Sigmoid colon (tissue), 4 donors: ENCODE results near the gene PALB2.

Experiments
- EP300 ChIP-seq, 4 donors: sonication (generic); formaldehyde crosslinking; IDR thresholded peaks; one replicate each; pipeline ENCODE4 v1.6.1; 2017; ENCODE audit warnings: antibody characterized with exemption in 4 of 4
- POLR2A ChIP-seq, 2 donors: fragments of 450-650 bp; IDR thresholded peaks; one replicate each; pipeline ENCODE4 v1.6.1; 2016; ENCODE audit warnings: antibody characterized with exemption in 2 of 2, mild to moderate bottlenecking in 2 of 2, moderate library complexity in 2 of 2
- POLR2AphosphoS5 ChIP-seq, 4 donors: sonication (generic); formaldehyde crosslinking; IDR thresholded peaks; one replicate each; pipeline ENCODE4 v1.6.1; 2017; ENCODE audit warnings: antibody characterized with exemption in 4 of 4
- TF ChIP-seq, protein P1 (sequence below), 4 experiments: fragments of 450-650 bp in 3 of 4; fragments of 200-600 bp in 1 of 4; IDR thresholded peaks; one replicate each; pipeline ENCODE4 v1.5.1; 2016 to 2019; ENCODE audit warnings: antibody characterized with exemption in 4 of 4, mild to moderate bottlenecking in 3 of 4, moderate library complexity in 2 of 4

DNA sequence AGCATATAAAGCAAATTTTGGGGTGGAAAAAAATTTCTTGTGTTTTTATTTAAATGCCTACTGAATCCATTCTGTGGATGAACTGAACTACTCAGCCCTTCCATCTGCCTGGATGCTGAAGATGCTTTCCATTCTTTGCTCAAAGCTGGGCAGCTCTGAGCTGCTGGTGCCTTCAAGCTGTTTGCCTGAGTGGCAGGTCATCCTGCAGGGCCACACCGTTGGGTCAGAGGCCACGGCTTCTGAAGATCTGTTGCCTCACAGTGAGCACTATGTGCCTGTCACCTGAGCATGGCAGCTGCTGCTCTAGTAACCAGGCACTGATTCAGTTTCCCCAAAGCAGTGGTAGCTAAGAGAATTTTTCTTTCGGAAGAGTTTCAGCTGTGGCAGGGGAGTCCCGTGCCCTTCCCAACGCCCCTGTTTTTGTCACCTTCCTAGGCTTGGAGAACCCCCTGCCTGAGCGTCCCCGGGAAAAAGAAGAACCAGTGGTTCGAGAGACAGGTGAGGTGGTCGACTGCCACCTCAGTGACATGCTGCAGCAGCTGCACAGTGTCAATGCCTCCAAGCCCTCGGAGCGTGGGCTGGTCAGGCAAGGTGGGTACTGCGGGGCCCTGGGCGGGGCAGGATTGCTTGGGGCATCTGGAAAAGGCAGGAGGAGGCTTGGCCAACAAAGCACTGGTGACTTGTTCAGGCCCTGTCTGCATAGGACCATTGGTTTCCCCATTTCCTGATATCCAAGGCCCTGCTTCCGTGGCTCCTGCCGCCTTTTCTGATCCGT is 46.1 kb upstream of the PALB2 start:
- TF ChIP-seq, protein P1, sequence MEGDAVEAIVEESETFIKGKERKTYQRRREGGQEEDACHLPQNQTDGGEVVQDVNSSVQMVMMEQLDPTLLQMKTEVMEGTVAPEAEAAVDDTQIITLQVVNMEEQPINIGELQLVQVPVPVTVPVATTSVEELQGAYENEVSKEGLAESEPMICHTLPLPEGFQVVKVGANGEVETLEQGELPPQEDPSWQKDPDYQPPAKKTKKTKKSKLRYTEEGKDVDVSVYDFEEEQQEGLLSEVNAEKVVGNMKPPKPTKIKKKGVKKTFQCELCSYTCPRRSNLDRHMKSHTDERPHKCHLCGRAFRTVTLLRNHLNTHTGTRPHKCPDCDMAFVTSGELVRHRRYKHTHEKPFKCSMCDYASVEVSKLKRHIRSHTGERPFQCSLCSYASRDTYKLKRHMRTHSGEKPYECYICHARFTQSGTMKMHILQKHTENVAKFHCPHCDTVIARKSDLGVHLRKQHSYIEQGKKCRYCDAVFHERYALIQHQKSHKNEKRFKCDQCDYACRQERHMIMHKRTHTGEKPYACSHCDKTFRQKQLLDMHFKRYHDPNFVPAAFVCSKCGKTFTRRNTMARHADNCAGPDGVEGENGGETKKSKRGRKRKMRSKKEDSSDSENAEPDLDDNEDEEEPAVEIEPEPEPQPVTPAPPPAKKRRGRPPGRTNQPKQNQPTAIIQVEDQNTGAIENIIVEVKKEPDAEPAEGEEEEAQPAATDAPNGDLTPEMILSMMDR (IDR thresholded peaks at IDR 0.05), result no peak
- TF ChIP-seq POLR2AphosphoS5 (IDR thresholded peaks at IDR 0.05), result no peak
- no peak for TF ChIP-seq POLR2A (IDR thresholded peaks at IDR 0.05)
- no peak for TF ChIP-seq EP300 (IDR thresholded peaks at IDR 0.05)
